Neural cell (in vitro differentiated cells): ENCODE data around the gene GRB2. TPM values are rescaled to one million over a fixed set of nuclear protein-coding genes. Genes with fewer than 3 reads are reported as not detected.

Experiments used
- H2AFZ ChIP-seq: fragments of 200-600, 300-800 bp; sonication (generic), shearing (Covaris generic); 2 replicates; pipeline ENCODE4 v1.6.0; 2014; ENCODE audit warnings: low read depth, mild to moderate bottlenecking, antibody characterized with exemption, low read length, moderate library complexity
- H3F3A ChIP-seq: fragments of 200-600 bp; shearing (Covaris generic); 2 replicates; pipeline ENCODE4 v1.6.1; 2016; ENCODE audit warnings: mild to moderate bottlenecking, moderate library complexity, mixed read lengths, antibody characterized with exemption, low read length; ENCODE audit not compliant: insufficient read depth, poor library complexity, severe bottlenecking
- H3K27ac ChIP-seq: fragments of 200-600, 300-800 bp; sonication (generic), shearing (Covaris generic); 2 replicates; pipeline ENCODE4 v1.5.1; 2014; ENCODE audit warnings: mild to moderate bottlenecking, low read length, moderate library complexity
- H3K27me3 ChIP-seq: fragments of 300-800, 200-600 bp; sonication (generic), shearing (Covaris generic); 2 replicates; pipeline ENCODE4 v1.6.0; 2014; ENCODE audit warnings: mild to moderate bottlenecking, low read depth, low read length, moderate library complexity; ENCODE audit not compliant: insufficient read depth
- H3K36me3 ChIP-seq: fragments of 300-800, 200-600 bp; sonication (generic), shearing (Covaris generic); 2 replicates; pipeline ENCODE4 v1.5.1; 2014; ENCODE audit warnings: mild to moderate bottlenecking, antibody characterized with exemption, low read length, moderate library complexity; ENCODE audit not compliant: insufficient read depth
- H3K4me2 ChIP-seq: fragments of 300-800, 200-600 bp; sonication (generic), shearing (Covaris generic); 2 replicates; pipeline ENCODE4 v1.6.0; 2014; ENCODE audit warnings: mild to moderate bottlenecking, low read length
- H3K4me3 ChIP-seq: fragments of 300-800, 200-600 bp; sonication (generic), shearing (Covaris generic); 2 replicates; pipeline ENCODE4 v1.5.1; 2014; ENCODE audit warnings: mild to moderate bottlenecking, low read length, moderate library complexity
- H3K79me2 ChIP-seq: fragments of 200-600 bp; shearing (Covaris generic); replicated peaks from 2 replicates; pipeline ENCODE4 v1.6.0; 2014; ENCODE audit warnings: mild to moderate bottlenecking, low read length, moderate library complexity; ENCODE audit not compliant: insufficient read depth
- H3K9ac ChIP-seq: fragments of 300-800, 200-600 bp; sonication (generic), shearing (Covaris generic); 2 replicates; pipeline ENCODE4 v1.6.1; 2016; ENCODE audit warnings: mild to moderate bottlenecking, low read length, mixed read lengths
- H3K9me2 ChIP-seq: fragments of 200-600 bp; shearing (Covaris generic); 2 replicates; pipeline ENCODE4 v1.6.1; 2016; ENCODE audit warnings: mild to moderate bottlenecking, low read length, mixed read lengths; ENCODE audit not compliant: insufficient read depth
- H3K9me3 ChIP-seq: fragments of 200-600, 300-800 bp; sonication (generic), shearing (Covaris generic); 2 replicates; pipeline ENCODE4 v1.6.1; 2016; ENCODE audit warnings: mild to moderate bottlenecking, mixed run types, low read length, moderate library complexity, mixed read lengths
- H4K20me1 ChIP-seq: fragments of 200-600 bp; shearing (Covaris generic); 2 replicates; pipeline ENCODE4 v1.6.1; 2016; ENCODE audit warnings: mild to moderate bottlenecking, mixed run types; ENCODE audit not compliant: insufficient read depth
- EP300 ChIP-seq: fragments of 450-650 bp; conservative IDR thresholded peaks from 2 replicates; pipeline ENCODE4 v1.6.1; 2014; ENCODE audit warnings: antibody characterized with exemption, mild to moderate bottlenecking, moderate library complexity; ENCODE audit not compliant: poor library complexity, severe bottlenecking
- EZH2 ChIP-seq: fragments of 200-600, 300-800 bp; shearing (Covaris generic), sonication (generic); IDR thresholded peaks from 2 replicates; pipeline ENCODE4 v1.6.1; 2014; ENCODE audit warnings: antibody characterized with exemption, low read length, borderline replicate concordance, mild to moderate bottlenecking; ENCODE audit not compliant: insufficient read depth, poor library complexity, severe bottlenecking
- MXI1 ChIP-seq: fragments of 450-650 bp; conservative IDR thresholded peaks from 2 replicates; pipeline ENCODE4 v1.6.1; 2014; ENCODE audit warnings: antibody characterized with exemption, mild to moderate bottlenecking; ENCODE audit not compliant: poor library complexity, severe bottlenecking
- POLR2AphosphoS5 ChIP-seq: IDR thresholded peaks from 2 replicates; pipeline ENCODE4 v1.6.1; 2012
- RAD21 ChIP-seq: fragments of 450-650 bp; conservative IDR thresholded peaks from 2 replicates; pipeline ENCODE4 v1.6.1; 2014; ENCODE audit warnings: antibody characterized with exemption, mild to moderate bottlenecking, moderate library complexity
- SMC3 ChIP-seq: fragments of 450-650 bp; conservative IDR thresholded peaks from 2 replicates; pipeline ENCODE4 v1.6.1; 2014; ENCODE audit warnings: antibody characterized with exemption, mild to moderate bottlenecking, moderate library complexity; ENCODE audit not compliant: poor library complexity
- TAF1 ChIP-seq: IDR thresholded peaks from 2 replicates; pipeline ENCODE4 v1.6.1; 2012; ENCODE audit warnings: low read depth
- polyA plus RNA-seq: library from polyadenylated mRNA; depleted of rRNA; stranded (reverse); fragments of >200 nt; gene quantifications from 2 replicates; pipeline ENCODE4 v1.2.3, GENCODE V29; 2014
- TF ChIP-seq, protein P1 (sequence below): IDR thresholded peaks from 2 replicates; pipeline ENCODE4 v1.6.1; 2012; ENCODE audit warnings: borderline replicate concordance
- TF ChIP-seq, protein P2 (sequence below): fragments of 450-650 bp; IDR thresholded peaks from 2 replicates; pipeline ENCODE4 v1.5.1; 2014; ENCODE audit warnings: antibody characterized with exemption, mild to moderate bottlenecking, moderate library complexity; ENCODE audit not compliant: poor library complexity, severe bottlenecking

Gene GRB2
- polyA plus RNA-seq, 1 donor from 2014 or later: 134 TPM

DNA sequence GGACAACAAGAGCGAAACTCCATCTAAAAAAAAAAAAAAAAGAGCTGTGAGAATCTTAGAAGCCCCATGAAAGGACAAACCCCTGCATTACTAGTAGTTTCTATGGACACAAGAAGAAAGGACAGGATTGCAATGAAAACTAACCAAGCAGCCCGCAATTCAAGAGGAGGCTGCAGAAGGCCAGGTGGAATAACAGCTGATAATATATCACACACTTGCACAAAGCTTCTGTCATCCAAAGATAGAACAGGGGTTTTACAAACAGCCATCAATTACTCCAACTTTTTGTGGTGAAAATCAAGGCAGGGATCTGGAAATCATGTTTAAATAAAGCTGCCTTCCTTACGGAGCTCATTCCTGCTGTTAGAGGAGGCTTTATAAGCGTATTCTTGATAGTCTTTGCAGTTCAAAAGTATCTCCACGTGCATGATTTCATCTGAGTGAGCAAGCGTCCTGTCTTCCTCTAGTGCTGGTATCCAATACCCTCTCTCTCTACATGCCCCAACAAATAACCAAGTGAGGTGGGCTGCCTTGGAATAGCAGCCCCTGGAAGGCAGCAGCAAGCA is 27.8 kb upstream of the GRB2 start:
- Histone ChIP-seq H3K4me3 (no peak overlapping the region), H2AFZ (no peak overlapping the region), H3K9ac (no peak overlapping the region), H3F3A (no peaks in the 10 kb centered on the region), H3K27me3 (no peaks in the 10 kb centered on the region), H4K20me1 (no peaks in the 10 kb centered on the region), H3K27ac (no peak overlapping the region), H3K9me3 (no peaks in the 10 kb centered on the region), H3K9me2 (no peaks in the 10 kb centered on the region), H3K79me2 (no peaks in the 10 kb centered on the region), H3K4me2 (no peak overlapping the region), H3K36me3 (no peaks in the 10 kb centered on the region)
- no peak for TF ChIP-seq POLR2AphosphoS5

DNA sequence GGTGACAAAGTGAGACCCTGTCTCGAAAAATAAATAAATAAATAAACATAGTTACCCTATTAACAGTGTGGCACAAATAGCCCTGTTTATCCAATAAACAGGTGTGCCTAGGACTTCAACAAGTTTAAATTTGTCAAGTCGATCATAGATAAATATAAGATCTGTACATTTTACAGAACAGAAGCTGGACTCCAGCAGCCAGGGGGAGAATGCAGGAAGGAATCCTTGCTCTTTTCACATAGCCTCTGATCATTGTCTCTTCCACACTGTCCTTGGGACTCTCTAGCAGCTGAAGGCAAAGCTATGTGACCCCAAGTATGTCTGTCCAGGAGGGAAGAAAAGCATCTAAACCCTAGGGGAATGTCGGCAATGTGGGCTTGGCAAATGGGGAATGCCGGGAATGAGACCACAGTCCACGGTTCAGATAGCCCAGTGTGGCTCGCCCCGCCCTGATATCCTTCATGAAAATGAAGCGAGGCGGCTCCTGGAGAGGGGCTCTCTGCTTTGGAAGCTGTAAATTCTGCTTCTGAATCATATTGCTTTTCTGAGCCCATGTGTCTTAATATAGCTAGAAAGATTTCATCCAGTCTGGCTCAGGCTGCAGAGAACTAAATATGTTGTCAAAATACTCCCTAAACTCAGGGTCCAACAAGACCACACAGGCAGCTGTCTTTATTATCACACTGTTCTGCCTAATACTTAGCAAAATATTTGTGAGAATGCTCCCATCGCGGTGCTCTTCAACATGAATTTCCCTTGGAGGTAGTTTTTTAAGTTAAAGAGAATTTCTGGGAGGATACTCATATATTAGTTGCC is 24.9 kb upstream of the GRB2 start:
- no peaks in the 10 kb centered on the region for H3K27me3 ChIP-seq
- H3K36me3 ChIP-seq: no peaks in the 10 kb centered on the region
- no peaks in the 10 kb centered on the region for H3F3A ChIP-seq
- H4K20me1 ChIP-seq: no peaks in the 10 kb centered on the region
- no peaks in the 10 kb centered on the region for H3K9me2 ChIP-seq
- no peaks in the 10 kb centered on the region for H3K9me3 ChIP-seq
- no peak overlapping the region for H3K27ac ChIP-seq
- no peaks in the 10 kb centered on the region for H3K79me2 ChIP-seq
- no peak overlapping the region for H3K4me2 ChIP-seq
- no peak overlapping the region for H3K9ac ChIP-seq
- TF ChIP-seq SMC3: no peak
- TF ChIP-seq EZH2: no peak
- no peak for TF ChIP-seq POLR2AphosphoS5
- no peak for TF ChIP-seq EP300
- TF ChIP-seq RAD21: no peak
- no peak for TF ChIP-seq TAF1
- TF ChIP-seq MXI1: no peak
- TF ChIP-seq, protein P1, sequence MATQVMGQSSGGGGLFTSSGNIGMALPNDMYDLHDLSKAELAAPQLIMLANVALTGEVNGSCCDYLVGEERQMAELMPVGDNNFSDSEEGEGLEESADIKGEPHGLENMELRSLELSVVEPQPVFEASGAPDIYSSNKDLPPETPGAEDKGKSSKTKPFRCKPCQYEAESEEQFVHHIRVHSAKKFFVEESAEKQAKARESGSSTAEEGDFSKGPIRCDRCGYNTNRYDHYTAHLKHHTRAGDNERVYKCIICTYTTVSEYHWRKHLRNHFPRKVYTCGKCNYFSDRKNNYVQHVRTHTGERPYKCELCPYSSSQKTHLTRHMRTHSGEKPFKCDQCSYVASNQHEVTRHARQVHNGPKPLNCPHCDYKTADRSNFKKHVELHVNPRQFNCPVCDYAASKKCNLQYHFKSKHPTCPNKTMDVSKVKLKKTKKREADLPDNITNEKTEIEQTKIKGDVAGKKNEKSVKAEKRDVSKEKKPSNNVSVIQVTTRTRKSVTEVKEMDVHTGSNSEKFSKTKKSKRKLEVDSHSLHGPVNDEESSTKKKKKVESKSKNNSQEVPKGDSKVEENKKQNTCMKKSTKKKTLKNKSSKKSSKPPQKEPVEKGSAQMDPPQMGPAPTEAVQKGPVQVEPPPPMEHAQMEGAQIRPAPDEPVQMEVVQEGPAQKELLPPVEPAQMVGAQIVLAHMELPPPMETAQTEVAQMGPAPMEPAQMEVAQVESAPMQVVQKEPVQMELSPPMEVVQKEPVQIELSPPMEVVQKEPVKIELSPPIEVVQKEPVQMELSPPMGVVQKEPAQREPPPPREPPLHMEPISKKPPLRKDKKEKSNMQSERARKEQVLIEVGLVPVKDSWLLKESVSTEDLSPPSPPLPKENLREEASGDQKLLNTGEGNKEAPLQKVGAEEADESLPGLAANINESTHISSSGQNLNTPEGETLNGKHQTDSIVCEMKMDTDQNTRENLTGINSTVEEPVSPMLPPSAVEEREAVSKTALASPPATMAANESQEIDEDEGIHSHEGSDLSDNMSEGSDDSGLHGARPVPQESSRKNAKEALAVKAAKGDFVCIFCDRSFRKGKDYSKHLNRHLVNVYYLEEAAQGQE: no peak
- TF ChIP-seq, protein P2, sequence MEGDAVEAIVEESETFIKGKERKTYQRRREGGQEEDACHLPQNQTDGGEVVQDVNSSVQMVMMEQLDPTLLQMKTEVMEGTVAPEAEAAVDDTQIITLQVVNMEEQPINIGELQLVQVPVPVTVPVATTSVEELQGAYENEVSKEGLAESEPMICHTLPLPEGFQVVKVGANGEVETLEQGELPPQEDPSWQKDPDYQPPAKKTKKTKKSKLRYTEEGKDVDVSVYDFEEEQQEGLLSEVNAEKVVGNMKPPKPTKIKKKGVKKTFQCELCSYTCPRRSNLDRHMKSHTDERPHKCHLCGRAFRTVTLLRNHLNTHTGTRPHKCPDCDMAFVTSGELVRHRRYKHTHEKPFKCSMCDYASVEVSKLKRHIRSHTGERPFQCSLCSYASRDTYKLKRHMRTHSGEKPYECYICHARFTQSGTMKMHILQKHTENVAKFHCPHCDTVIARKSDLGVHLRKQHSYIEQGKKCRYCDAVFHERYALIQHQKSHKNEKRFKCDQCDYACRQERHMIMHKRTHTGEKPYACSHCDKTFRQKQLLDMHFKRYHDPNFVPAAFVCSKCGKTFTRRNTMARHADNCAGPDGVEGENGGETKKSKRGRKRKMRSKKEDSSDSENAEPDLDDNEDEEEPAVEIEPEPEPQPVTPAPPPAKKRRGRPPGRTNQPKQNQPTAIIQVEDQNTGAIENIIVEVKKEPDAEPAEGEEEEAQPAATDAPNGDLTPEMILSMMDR: no peak
- H3K4me3 ChIP-seq: no peak overlapping the region
- H2AFZ ChIP-seq: no peak overlapping the region
